Ureter (tissue), 1 donor: ENCODE measurements around the gene NLGN4Y. TPM values are rescaled to one million over a fixed set of nuclear protein-coding genes. Genes with fewer than 3 reads are reported as not detected.

Source experiments
- DNase-seq: peaks from one replicate; pipeline ENCODE4 v3.0.0-alpha.2; 2020; ENCODE audit warnings: low spot score
- total RNA-seq: library from RNA; stranded (reverse); gene quantifications from one replicate; pipeline ENCODE4 v1.2.4, GENCODE V29; 2023
- donor health status: DM: yes; HTN: yes; CAD: no.

Gene NLGN4Y
- total RNA-seq, 1 donor from 2014 or later, result not detected

DNA sequence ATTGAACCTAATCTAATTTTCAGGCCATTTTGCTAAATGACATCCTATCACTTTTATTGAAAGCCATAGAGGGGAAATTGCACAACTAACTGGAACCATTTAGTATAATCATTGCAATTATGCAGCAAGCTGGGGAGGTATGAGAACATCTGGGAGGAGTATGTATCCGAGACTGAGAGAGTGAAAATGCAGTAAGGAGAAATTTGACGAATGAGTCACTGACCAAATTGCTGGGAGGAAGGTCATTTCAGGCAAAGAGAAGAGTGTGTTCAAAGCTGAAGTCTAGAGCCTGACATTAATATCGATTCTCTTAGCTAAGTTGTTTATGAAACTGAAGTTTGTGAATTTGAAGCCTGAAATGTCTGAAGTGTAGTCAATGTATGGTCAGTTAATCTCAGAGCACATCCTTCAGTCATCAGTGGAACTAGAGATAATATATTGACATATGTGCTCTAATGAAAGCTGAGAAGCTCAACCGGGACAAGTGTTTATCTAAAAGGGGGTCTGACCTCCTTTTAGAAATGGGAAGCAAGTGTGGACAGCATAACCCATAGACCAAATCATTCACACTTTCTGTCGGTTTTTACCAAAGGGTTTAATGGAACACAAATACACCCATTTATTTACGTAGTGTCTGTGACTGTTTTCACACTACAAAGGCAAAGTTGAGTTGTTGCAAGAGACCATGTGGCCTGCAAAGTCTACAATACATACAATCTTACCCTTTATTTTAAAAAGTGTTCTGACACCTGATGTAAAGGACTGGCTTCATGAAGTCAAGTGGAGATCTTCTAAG is 120.0 kb downstream of the NLGN4Y start:
- no peak for DNase-seq

- no peak for DNase-seq
Measured at GRCh38 chrY:14679181-14679580, 154.9 kb downstream of the NLGN4Y start.

- no peak for DNase-seq
Measured at GRCh38 chrY:14694543-14694942, 170.2 kb downstream of the NLGN4Y start.

DNA sequence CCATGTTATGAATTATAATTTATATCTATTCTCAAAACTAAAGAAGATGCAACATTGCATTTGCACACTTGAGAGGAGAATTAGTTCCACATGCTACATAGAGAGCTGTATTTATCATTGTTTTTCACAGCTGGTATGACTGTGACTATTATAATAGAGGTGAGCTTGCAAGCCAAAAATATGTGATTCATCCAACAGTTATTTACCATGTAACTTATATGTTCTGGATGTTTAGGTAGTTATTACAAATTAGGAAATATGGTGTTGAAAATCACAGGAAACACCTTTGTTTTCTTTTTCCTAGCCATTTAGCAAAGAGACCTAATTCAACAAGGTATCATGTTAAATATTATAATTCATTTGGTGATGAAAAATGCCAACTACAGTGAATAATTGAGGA is 183.8 kb downstream of the NLGN4Y start:
- no peak for DNase-seq

- DNase-seq, result no peak
Measured at GRCh38 chrY:14741596-14741995, 217.3 kb downstream of the NLGN4Y start.

DNA sequence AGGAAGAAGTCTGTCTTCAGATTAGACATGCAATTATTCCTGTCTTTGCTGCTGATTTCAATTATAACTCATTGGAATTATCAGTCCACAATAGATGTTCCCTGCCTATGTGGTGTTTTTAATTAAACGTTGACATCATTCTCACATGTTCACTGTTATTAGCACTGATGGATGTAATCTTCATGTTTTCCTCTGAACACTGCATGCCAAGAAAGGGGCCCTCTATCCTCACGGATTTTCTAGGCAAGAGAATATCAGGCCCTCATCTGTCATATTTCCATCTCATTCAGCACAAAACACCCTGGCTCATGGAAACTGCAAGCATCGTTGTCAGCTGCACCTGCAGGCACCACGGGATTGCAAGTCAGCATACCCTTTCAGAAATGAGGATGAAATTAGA is 224.0 kb downstream of the NLGN4Y start:
- no peak for DNase-seq

DNA sequence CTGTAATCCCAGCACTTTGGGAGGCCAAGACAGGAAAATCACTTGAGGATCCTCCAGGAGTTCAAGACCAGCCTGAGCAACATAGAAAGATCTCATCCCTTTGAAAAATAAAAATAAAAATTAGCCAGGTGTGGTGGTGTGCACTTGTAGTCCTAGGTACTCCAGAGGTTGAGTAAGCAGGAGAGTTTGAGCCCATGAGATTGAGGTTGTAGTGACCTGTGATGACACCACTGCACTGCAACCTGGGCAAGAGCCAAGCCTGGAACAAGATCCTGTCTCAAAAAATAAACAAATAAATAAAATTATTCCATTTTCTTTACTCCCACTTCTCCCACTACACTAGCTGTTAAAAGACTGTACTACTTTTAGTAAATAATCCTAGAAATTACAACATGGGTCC is 231.2 kb downstream of the NLGN4Y start:
- no peak for DNase-seq

GRCh38 chrY:14762903-14763302 is 238.6 kb downstream of the NLGN4Y start:
- no peak for DNase-seq

GRCh38 chrY:14763600-14763999 is 239.3 kb downstream of the NLGN4Y start:
- no peak for DNase-seq

- DNase-seq, result no peak
Measured at GRCh38 chrY:14778208-14778607, 253.9 kb downstream of the NLGN4Y start.

DNA sequence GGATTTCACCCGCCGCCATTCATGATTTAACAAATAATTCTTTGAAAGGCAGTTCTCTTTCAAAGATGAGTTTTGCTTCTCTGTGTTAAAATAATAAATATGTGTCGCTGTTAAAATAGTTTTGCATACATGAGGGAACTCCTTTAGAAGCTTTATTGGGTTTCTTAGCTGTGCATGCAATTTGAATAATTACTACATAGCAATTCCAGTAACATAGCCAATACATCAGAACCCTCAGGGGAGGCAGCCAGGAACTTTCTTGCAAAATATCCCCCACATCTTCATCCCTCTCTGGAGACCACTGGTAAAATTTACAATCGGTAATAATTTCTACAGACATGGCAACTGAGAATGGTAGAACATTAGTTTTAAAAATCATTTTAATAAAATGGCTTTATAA is 268.8 kb downstream of the NLGN4Y start:
- DNase-seq, result no peak

DNA sequence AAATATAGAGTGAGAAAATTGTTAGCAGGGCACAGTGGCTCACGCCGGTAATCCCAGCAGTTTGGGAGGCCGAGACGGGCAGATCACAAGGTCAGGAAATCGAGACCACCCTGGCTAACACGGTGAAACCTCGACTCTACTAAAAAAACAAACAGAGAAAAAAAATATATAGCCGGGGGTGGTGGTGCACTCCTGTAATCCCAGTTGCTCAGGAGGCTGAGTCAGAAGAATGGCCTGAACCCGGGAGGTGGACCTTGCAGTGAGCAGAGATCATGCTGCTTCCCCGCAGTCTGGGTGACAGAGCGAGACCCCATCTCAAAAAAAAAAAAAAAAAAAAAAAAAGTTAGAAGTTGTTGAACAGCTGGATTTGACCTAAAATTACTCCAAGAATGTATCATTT is 269.3 kb downstream of the NLGN4Y start:
- DNase-seq, result no peak

- DNase-seq, result no peak
Measured at GRCh38 chrY:14798010-14798409, 273.7 kb downstream of the NLGN4Y start.

- DNase-seq, result no peak
Measured at GRCh38 chrY:14801096-14801495, 276.8 kb downstream of the NLGN4Y start.

DNA sequence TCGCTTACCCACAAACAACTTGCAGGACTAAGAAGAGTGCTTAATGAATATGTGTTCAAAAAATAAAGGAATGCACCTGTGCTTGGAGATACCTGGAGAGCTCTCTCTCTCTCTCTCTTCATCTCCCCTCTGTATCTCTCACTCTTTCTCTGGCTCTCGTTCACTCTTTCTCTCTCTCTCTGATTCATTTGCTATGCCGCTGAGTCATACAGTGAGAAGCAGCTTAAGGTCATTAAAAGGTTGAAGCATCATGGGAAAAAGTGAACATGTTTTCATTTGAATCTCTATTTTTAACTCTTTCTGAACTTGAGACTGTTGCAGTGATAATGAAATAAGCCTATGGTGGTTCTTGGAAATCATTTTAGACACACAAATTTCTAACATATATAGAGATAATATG is 277.8 kb downstream of the NLGN4Y start:
- no peak for DNase-seq

- no peak for DNase-seq
Measured at GRCh38 chrY:14804041-14804440, 279.7 kb downstream of the NLGN4Y start.

DNA sequence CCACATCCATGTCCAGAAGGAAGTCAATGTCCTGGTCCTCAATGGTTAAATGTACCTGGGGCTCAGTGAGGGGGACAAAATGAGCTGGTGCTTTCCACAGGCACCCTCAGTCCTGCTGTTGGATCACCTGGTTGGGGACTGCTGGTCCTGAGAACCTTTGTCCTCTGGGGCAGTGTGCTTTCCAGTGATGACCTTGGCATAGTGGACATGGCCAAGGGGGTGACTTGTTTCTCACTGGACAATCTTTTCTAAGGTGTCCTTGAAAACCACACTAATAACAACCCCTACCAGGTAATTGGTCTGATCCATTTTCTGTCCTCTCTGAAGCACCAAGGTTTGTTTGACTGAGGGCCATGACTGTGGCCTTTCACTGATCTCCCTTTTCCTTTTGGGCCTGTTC is 294.1 kb downstream of the NLGN4Y start:
- DNase-seq, result no peak

DNA sequence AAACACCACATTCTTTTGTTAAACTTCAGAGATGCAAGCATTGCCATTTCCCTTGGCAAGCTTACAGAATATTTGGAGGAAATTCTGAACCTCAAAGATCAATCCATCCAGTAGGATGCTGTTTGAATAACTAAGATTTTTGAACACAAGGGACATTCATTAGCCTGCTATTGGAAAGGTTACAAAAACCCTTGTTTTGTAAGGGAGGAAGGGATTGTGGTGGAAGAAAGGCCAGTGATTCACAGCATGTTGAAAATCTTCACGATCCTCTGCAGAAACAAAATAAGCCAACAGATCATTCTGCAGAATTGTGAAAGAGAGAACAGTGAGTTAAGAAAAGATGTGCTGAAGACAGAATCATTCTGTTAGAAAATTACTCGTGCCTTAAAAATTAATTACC is 297.9 kb downstream of the NLGN4Y start:
- no peak for DNase-seq

GRCh38 chrY:14822906-14823305 is 298.6 kb downstream of the NLGN4Y start:
- no peak for DNase-seq

DNA sequence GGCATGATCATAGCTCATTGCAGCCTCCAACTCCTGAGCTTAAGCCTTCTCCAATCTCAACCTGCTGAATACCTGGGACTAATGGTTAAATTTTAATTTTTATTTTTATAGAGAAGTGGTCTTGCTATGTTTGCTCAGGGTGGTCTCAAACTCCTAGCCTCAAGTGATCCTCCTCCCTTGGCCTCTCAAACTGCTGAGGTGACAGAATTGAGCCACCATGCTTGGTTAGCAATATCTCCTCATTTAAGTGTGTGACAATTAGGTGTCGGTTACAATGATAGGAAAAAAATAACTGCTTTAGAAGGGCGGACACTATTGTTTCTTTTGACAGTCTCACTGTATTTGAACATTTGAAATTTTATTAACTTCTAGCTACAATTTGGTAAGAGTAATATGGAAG is 300.3 kb downstream of the NLGN4Y start:
- no peak for DNase-seq

DNA sequence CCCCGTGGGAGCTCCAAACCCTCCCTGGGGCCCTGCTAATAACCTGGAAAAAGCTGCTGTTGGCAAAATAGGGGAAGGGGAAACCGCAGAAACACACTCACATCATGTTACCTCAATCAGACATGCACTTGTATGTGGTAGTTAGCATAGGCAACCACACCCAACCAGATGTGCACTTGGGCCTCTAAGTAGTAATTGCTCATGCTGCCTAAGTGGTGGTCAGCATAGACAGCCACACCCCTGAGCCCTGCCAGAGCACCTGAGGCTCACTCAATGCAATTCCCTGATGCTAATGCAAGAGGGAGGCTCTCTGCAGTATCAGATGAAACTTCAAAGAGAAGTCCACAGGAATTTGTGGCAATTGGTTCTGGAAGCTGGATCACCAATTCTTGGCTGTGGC is 301.4 kb downstream of the NLGN4Y start:
- DNase-seq, result no peak

- DNase-seq, result no peak
Measured at GRCh38 chrY:14828531-14828930, 304.2 kb downstream of the NLGN4Y start.

DNA sequence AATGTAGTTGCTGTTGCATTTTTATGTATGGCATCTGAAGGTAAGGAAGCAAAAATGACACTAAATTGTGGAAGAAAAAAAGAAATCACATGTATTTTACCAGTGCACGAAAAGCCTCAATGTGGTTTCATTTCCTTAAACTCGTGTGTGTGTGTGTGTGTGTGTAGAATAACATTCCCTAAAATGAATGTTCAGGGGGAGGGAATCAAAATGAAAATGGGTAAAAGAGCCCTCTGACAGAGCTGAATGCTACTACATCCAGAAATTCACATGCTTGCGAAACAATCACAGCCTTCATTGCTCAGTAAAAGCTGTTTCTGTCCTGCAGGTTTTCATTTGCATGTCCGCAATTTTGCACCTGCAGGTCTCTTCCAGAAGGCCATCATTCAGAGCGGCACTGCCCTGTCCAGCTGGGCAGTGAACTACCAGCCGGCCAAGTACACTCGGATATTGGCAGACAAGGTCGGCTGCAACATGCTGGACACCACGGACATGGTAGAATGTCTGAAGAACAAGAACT is 305.1 kb downstream of the NLGN4Y start:
- no peak for DNase-seq
